IPS-11a (cell line): Measurements from ENCODE around the gene GVQW3.

Source experiments
- H3K4me3 ChIP-seq: one replicate; pipeline ENCODE4 v1.5.1; 2013; ENCODE audit warnings: low read depth, low read length, control low read depth

Gene GVQW3

DNA sequence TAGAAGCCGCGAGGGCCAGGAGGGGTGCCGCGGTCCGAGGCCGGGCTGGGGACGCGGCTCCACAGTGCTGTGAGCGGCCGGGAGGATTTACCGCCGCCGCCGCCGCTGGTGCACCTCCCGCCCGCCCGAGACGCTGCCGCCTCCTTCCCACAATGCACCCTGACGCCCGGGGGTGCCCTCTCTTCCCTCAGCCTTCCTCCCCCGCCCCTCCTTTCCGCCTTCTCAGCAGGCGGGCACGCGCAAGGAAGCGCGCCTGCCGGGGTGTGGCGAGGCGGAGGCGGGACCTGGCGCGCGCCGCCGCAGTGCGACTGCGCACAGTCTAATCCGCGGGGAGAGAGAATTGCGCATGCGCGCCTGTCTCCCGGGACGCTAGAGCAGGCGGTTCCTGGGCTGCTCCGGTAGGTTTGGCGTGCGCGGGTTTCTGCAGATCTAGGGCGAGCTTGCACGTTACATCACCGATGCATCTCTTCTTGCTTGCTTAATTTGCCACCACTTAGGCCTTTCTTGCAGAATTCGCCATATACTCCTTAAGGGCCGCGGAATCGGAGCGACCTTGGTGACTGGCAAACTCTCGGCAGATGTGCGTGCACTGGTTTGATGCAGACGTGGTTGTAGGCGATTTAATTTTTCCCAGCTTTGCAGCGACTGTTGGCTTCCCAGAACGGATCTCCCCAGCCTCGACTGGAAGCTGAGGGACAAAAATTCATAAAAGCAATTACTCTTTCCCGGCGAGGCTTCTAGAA lies at the start of gene GVQW3, which contains the start of gene THAP12:
Gene GVQW3, plus strand, starts transcription at position 347 of the 743 bp plus-strand sequence. CDS start 506 bp downstream, outside the sequence.
Gene THAP12, minus strand, starts transcription at position 156 of the 743 bp plus-strand sequence. CDS start 296 bp downstream, outside the sequence.
- H3K4me3 ChIP-seq = peak within 1 kb of the TSS; percentile 82

DNA sequence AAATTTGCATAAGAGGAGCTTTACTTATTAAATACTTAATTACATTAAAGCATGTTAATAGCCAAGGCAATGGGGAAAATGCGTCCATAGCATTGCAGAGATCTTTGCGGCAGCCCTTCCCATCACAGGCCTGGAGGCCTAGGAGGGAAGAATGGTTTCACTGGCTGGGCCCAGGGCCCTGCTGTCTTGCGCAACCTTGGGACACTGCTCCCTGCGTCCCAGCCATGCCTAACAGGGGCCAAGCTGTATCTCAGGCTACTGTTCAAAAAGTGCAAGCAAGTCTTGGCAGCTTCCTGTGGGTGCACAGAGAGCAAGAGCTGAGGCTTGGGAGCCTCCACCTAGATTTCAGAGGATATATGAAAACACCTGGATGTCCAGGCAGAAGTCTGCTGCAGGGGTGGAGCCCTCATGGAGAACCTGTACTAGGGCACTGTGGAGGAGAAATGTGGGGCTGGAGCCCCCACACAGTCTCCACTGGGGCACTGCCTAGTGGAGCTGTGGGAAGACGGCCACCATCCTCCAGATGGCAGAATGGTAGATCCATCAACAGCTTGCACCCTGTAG lies 46.2 kb upstream of the GVQW3 start:
- H3K4me3 ChIP-seq = no peak overlapping the region

DNA sequence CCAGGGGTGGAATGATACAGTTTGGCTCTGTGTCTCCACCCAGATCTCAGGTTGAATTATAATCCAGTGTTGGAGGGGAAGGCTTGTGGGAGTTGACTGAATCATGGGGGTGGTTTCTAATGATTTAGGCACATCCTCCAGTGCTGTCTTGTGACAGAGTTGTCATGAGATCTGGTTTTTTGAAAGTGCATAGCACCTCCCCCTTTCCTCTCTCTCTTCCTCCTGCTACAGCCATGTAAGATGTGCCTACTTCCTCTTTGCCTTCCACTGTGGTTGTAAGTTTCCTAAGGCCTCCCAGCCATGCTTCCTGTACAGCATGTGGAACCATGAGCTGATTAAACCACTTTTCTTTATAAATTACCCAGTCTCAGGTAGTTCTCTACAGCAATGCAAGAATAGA lies 45.3 kb upstream of the GVQW3 start:
- no peak overlapping the region for H3K4me3 ChIP-seq

DNA sequence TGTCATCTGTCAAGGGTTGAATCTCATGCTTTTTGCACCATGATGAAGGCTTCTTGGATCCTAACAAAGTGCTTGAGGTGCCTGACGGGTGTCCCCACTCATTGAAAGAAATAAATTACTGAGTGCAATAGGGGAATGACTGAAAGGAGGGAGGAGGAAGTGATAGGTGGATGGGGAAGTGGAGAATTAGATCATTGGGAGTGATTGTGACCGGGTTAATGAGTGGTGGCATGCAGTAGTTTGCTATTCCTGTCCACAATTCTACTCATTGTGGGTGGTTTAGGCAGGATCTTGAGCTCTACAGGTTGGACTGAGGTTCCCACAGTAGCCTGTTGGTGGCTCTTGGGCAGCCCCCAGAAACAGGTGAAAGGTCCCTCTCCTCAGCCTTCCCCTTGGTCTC lies 44.5 kb upstream of the GVQW3 start:
- H3K4me3 ChIP-seq = no peak overlapping the region

DNA sequence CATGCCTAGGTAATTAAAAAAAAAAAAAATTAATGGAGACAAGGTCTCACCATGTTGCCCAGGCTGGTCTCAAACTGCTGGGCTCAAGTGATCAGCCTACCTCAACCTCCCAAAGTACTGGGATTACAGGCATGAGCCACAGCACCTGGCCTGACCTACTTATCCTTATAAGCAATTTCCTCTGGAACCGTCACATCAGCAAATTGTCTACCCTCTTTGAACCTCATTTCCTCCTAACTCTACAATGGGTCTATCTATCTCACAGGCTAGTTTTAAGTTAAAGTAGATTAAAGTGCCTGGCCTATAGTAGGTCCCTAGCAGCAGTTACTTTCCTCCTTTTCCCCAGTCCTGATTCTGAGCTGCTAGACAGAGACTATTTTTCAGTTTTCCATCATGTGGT lies 43.7 kb upstream of the GVQW3 start:
- H3K4me3 ChIP-seq = no peak overlapping the region

DNA sequence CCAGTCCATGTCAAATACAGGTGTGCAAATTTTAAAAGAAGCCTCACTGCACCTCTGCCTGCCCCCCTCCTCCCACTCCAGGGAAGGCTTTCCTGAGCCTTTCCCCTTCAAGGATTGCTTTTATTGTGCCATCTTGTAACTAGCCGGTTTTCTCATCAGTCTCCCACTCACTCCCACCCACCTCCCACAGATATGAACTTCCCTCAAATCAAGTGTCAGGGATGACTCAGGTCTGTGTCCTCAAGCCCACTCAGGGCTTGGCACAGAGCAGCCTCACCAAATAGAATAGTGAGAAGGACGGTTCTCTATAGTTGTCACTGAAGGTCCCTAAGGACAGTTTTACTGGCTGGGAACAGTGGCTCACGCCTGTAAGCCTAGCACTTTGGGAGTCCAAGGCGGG lies 43.2 kb upstream of the GVQW3 start:
- H3K4me3 ChIP-seq = no peak overlapping the region

DNA sequence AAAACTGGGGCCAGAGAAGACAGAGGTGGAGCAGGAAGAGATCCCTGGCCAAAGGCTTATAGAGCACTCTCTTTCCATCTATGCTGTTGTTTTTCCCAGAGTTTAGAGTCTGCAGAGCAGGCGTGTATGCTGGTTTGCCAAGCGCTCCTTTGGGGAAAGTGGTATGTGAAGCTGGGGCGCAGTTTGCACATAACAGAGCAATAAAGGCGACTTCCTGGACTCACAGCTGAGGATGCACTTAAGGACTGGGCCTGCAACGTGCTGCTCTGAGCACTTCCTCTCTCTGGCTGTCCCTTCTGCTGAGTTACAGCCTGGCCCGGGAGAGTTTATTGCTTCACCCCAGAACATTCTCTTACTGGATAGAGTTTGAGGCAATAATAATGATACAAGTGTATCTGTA lies 41.9 kb upstream of the GVQW3 start:
- H3K4me3 ChIP-seq = no peak overlapping the region

DNA sequence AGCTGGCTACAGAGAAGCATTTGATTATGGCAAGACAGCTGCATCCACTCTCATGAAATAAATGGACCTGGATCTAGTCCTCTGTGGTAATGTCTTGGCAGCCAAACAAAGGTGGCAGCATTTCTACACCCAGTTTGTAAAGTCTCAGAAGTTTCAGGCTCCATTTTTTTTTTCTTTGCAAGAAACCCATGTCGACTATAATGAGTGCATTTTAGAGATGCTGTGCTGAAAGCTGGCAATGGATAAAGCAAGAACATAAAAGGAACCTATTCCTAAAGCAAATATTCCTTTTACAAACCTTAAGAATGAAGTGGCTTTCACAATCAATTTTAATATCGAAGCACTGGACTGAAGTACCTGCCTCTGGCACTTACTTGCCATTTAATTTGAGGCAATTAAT lies 33.7 kb upstream of the GVQW3 start:
- H3K4me3 ChIP-seq = no peak overlapping the region

DNA sequence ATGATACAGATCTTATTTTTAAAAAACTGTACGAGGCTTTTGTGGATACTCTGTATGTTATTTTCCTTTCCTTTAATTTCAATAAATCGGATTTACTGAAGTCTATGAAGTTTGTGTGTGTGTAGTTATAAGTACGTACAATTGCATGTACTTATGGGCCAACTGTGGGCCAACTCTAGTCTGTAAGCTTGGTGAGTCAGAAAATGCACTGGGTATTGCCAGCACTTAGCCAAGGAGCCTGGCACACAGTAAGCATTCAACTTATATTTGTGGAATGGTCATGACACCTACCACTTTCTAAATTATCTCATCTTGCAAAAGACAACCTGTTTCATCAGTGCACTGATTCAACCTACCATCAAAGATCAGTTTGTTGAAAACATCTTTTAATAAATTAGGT lies 32.8 kb upstream of the GVQW3 start:
- H3K4me3 ChIP-seq = no peak overlapping the region

DNA sequence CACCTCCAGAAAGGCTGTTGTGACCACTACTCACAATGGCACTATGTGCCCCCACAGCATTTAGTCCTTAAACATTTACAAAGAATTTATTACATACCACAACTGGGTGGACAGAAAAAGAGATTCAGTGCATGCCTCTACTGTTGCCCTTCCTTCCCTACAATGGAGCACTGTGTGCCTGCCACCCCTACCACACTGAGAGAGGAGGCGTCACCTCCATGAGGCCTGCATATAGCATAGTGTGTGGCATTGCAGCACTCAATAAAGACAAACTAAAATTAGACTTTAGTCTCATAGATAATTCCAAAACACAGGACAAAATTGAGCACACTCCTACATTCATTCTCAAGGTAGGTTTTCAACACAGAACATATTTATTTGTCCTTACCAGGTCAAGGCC lies 26.0 kb upstream of the GVQW3 start:
- no peak overlapping the region for H3K4me3 ChIP-seq

DNA sequence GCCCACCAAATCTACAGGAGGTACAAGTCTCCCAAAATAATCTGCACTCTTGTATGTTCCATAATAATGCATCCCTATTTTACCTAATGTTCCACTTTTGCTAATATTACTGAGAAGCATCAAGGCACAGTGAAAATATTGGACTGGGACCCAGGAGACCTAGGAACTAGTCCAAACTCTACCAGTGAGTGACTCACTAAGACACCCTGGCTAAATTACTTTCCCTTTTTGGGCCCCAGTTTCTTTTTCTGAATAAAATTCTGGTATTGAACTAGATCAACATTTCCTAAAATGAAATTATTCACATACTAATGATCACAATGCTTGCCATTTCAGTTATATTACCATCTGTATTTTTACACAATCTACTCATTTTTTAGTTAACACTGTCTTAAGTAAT lies 19.7 kb upstream of the GVQW3 start:
- no peak overlapping the region for H3K4me3 ChIP-seq

DNA sequence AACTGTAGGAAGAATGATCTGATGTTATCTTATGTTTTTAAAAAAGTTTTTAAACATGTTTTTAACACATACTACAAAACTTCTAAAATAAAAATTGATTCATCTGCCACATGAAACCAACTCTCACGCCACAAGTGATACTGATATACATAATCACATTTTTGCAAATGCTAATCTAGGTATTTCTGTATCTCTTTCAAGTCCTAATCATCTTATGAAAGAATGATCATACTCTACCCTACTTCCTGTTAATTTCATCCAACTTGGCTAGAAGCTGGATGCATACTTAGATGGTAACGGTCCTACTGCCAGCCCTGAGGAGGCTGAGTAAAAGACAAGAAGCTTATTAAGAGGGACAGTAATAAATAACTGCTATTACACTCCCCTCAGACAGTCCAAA lies 19.3 kb upstream of the GVQW3 start:
- H3K4me3 ChIP-seq = no peak overlapping the region

DNA sequence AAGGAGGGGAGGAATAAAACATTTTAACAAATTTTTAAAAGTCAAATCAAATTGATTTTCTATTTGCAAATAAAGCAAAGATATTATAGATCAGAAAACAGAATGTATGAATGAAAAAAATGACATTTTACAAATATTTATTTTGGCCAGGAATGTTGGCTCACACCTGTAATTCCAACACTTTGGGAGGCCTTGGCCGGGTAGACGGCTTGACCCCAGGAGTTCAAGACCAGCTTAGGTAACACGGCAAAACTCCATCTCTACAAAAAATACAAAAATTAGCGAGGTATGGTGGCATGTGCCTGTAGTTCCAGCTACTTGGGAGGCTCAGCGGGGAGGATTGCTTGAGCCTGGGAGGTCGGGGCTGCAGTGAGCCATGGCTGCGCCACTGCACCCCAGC lies 18.4 kb upstream of the GVQW3 start:
- no peak overlapping the region for H3K4me3 ChIP-seq

DNA sequence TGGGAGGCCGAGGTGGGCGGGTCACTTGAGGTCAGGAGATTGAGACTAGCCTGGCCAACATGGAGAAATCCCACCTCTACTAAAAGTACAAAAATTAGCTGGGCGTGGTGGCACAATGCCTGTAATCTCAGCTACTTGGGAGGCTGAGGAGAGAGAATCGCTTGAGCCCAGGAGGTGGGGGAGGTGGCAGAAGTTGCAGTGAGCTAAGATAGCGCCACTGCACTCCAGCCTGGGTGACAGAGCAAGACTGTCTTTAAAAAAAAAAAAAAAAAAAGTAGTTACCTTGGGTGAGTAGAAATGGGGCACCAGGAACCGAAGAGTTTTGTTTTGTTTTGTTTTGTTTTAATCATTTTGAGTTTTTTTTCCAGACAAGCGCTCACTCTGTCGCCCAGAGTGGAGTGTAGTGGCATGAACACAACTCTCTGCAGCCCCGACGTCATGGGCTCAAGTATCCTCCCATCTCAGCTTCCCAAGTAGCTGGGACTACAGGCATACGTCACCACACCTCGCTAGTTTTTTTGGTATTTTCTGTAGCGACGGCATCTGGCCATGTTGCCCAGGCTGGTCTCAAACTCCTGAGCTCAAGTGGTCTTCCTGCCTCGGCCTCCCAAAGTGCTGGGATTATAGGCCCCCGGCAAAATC lies 16.0 kb upstream of the GVQW3 start:
- H3K4me3 ChIP-seq = no peak overlapping the region

DNA sequence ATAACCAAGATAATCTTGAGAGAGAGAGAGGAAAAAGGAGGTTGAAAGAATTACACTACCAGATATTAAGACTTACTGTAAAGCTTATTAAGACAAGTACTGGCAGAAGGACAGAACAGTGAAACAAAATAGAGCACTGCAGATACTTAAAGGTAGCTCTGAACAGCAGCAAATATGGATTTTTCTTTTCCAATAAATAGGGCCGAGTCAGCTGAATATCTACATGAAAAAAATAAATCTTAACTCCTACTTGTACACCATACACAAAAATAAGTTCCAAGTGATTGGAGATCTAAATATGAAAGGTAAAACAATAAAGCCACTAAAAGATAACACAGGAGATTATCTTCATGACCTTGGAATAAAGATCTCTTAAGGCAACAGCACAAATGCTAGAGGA lies 12.6 kb upstream of the GVQW3 start:
- no peak overlapping the region for H3K4me3 ChIP-seq

DNA sequence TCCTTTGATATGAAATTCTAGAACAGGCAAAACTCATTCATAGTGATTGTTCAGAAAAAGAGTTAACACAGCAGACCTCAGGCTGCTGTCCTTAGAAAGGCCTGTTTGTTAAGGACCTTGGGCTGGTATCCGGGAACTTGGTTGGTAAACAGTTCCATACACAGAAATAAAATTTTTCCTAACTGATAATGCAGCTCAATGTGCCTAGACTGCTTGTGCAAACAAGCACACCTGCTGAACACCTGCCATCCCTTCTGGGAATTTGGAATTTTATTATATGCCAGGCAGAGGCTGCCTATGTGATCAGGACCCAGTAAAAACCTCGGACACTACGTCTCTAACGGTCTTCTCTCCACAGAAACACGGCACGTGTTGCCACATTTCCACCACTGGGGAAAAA lies 11.7 kb upstream of the GVQW3 start:
- H3K4me3 ChIP-seq = no peak overlapping the region

DNA sequence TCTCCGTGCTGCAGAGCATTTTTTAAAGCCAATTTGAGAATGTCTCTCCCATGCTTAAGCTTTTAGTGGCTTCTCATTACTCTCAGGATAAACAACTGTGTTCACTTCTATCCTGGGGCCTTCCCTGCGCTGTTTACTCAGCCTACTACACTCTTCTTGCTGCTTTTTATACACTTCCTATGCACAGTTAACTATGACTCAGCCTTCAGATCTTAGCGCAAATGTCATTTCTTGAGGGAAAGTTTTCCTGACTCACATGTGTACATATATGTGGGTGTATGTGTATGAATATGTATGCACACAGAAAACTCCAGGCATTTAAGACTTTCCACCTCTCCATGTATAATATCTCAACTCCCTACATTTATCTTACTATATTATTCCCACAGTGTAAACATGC lies 10.0 kb upstream of the GVQW3 start:
- no peak overlapping the region for H3K4me3 ChIP-seq

DNA sequence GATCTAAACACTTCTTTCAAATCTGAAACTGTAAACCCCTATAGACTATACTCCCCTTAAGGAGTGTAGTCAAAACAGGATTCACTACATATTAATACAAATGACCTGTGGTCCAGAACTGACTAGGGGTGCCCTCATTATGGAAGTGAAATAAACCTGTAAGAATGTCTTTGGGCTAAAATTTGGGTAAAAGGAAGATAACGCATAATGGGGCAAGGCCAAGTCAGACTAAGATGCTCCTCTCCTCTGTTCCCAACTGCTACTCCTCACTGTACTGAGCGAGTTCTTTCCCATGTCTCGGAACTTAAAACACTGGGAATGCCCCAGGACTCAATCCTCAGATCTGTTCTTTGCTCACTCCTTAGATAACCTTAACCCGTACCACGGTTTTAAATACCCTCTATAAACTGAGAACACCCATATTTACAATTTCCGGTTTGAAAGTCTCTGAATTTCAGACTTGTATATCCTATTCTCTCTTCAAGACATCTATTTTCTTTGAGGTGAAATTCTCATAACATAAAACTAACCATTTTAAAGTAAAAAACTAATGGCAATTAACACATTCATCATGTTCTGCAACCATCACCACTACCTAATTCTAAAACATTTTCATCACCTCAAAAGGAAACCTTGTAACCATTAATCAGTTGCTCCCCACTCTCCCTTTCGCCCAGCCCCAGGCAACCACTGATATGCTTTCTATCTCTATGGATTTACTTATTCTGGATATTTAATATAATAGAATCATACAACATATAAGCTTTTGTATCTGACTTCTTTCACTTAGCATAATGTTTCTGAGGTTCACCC lies 4.2 kb upstream of the GVQW3 start:
- no peak overlapping the region for H3K4me3 ChIP-seq

DNA sequence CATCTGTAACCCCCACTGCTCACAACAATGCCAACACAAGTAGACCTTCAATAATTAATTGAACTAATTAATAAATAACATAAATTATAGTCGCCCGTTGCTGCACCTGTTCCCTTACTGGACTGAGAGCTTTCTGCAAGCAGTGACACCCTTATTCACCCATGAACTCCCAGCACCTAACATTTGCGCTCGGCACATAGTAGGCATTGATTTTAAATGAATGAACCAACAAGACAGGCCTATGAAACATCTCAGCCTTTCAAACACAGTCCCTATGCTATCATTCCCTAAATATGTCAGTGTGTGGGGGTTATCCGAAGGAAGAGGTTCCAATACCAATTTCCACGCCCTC lies 1.3 kb upstream of the GVQW3 start:
- H3K4me3 ChIP-seq = peak overlapping the region; percentile 78

DNA sequence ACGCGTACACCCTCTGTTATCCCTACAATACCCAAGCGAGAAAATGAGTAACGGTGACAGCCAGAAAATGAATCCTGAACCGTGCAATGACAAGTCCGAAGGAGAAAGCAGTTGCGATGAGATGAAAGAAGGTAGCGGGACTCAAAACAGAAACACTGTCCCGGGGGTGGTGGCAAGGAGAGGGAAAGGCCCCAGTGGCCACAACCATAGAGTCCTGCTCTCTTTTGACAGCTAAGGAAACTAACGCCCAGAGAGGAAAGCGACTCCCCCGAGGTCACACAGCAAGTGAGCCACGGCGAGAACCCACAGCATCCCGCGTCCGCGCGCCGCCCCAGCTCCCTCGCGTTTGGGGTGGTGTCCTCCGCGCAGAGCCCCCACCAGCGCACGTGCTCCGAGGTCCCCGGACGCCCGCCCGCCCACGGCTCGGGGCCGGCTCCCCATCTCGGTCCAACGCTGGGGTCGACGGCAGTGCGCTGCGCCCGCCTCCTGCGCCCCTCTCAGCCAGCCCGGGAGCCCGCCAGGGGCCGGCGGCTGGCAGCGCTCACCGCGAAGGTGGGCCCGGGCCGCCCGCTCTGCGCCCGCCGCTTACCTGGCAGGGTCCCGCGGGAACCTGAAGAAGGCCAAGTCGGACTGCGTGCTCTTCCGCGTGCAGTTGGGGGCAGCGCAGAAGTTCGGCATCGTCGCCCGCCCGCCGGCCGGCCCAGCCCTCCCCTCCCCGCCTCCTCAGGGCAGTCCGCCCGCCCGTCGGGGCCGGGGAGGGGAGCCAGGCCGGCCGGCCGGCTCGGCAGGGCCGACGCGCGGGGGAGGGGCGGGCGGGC lies 755 bp upstream of the GVQW3 start:
- H3K4me3 ChIP-seq = peak overlapping the region; percentile 78

DNA sequence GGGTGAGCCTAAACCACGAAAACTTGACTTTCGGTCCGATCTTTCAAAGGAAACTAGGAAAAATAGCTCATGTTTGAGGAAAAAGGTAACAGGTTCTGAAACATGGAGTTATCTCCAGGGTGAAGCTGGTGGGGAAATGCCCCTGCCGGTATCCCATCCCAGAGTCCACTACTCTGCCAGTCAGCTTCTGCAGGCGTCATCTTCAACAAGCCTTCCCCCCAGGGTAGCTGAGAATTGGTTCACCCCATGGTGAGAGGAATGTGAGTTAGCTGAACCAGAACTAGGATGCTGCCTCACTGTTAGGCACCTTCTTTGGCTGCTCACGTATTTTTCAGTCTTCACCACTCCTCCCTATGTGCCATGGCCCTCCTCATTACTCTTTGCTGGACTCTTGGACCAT lies 1.1 kb downstream of the GVQW3 start:
- no peak overlapping the region for H3K4me3 ChIP-seq
